ENCODE results near the gene DSCAM.

DNA sequence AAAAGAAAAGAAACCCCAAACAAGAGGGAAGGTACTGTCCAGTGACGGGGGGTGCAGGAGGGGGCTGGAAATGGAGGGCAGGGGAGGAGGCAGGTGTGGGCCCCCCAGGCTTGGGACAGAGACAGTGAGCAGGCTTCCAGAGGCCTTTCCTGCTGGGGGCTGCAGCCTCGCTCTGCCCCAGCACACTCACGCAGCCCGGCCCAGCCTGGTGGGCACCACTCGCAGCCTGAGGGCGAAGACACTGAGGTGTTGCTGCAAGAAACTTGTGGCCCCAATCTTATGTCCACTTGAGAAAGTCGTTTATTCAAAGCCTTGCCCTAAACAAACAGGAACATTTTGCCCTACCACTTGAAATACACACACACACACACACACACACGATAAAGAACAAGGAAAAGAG, 705.3 kb downstream of the DSCAM start:
- TF ChIP-seq, protein P1, sequence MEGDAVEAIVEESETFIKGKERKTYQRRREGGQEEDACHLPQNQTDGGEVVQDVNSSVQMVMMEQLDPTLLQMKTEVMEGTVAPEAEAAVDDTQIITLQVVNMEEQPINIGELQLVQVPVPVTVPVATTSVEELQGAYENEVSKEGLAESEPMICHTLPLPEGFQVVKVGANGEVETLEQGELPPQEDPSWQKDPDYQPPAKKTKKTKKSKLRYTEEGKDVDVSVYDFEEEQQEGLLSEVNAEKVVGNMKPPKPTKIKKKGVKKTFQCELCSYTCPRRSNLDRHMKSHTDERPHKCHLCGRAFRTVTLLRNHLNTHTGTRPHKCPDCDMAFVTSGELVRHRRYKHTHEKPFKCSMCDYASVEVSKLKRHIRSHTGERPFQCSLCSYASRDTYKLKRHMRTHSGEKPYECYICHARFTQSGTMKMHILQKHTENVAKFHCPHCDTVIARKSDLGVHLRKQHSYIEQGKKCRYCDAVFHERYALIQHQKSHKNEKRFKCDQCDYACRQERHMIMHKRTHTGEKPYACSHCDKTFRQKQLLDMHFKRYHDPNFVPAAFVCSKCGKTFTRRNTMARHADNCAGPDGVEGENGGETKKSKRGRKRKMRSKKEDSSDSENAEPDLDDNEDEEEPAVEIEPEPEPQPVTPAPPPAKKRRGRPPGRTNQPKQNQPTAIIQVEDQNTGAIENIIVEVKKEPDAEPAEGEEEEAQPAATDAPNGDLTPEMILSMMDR (conservative IDR thresholded peaks at IDR 0.05; ENCODE audit: low read depth in 2 of 2), result no peak
- TF ChIP-seq, protein P2, sequence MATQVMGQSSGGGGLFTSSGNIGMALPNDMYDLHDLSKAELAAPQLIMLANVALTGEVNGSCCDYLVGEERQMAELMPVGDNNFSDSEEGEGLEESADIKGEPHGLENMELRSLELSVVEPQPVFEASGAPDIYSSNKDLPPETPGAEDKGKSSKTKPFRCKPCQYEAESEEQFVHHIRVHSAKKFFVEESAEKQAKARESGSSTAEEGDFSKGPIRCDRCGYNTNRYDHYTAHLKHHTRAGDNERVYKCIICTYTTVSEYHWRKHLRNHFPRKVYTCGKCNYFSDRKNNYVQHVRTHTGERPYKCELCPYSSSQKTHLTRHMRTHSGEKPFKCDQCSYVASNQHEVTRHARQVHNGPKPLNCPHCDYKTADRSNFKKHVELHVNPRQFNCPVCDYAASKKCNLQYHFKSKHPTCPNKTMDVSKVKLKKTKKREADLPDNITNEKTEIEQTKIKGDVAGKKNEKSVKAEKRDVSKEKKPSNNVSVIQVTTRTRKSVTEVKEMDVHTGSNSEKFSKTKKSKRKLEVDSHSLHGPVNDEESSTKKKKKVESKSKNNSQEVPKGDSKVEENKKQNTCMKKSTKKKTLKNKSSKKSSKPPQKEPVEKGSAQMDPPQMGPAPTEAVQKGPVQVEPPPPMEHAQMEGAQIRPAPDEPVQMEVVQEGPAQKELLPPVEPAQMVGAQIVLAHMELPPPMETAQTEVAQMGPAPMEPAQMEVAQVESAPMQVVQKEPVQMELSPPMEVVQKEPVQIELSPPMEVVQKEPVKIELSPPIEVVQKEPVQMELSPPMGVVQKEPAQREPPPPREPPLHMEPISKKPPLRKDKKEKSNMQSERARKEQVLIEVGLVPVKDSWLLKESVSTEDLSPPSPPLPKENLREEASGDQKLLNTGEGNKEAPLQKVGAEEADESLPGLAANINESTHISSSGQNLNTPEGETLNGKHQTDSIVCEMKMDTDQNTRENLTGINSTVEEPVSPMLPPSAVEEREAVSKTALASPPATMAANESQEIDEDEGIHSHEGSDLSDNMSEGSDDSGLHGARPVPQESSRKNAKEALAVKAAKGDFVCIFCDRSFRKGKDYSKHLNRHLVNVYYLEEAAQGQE (IDR thresholded peaks at IDR 0.05; ENCODE audit: unreplicated experiment), result no peak
- TF ChIP-seq POLR2AphosphoS5 (IDR thresholded peaks at IDR 0.05; ENCODE audit: low read depth) (no peak), EZH2phosphoT487 (IDR thresholded peaks at IDR 0.05; ENCODE audit: unreplicated experiment) (no peak), EZH2 (IDR thresholded peaks at IDR 0.05; ENCODE audit: low read depth, unreplicated experiment) (no peak), ZNF114 (CRISPR knock-in tag; IDR thresholded peaks at IDR 0.05) (no peak), ZNF331 (CRISPR knock-in tag; IDR thresholded peaks at IDR 0.05; ENCODE audit: low read depth) (no peak), STAT1 (IDR thresholded peaks at IDR 0.05; ENCODE audit: unreplicated experiment) (no peak), NANOG (IDR thresholded peaks at IDR 0.05; ENCODE audit: borderline replicate concordance) (no peak), CREB1 (CRISPR knock-in tag; IDR thresholded peaks at IDR 0.05; ENCODE audit: low read depth) (no peak)
- TF ChIP-seq, protein P3, sequence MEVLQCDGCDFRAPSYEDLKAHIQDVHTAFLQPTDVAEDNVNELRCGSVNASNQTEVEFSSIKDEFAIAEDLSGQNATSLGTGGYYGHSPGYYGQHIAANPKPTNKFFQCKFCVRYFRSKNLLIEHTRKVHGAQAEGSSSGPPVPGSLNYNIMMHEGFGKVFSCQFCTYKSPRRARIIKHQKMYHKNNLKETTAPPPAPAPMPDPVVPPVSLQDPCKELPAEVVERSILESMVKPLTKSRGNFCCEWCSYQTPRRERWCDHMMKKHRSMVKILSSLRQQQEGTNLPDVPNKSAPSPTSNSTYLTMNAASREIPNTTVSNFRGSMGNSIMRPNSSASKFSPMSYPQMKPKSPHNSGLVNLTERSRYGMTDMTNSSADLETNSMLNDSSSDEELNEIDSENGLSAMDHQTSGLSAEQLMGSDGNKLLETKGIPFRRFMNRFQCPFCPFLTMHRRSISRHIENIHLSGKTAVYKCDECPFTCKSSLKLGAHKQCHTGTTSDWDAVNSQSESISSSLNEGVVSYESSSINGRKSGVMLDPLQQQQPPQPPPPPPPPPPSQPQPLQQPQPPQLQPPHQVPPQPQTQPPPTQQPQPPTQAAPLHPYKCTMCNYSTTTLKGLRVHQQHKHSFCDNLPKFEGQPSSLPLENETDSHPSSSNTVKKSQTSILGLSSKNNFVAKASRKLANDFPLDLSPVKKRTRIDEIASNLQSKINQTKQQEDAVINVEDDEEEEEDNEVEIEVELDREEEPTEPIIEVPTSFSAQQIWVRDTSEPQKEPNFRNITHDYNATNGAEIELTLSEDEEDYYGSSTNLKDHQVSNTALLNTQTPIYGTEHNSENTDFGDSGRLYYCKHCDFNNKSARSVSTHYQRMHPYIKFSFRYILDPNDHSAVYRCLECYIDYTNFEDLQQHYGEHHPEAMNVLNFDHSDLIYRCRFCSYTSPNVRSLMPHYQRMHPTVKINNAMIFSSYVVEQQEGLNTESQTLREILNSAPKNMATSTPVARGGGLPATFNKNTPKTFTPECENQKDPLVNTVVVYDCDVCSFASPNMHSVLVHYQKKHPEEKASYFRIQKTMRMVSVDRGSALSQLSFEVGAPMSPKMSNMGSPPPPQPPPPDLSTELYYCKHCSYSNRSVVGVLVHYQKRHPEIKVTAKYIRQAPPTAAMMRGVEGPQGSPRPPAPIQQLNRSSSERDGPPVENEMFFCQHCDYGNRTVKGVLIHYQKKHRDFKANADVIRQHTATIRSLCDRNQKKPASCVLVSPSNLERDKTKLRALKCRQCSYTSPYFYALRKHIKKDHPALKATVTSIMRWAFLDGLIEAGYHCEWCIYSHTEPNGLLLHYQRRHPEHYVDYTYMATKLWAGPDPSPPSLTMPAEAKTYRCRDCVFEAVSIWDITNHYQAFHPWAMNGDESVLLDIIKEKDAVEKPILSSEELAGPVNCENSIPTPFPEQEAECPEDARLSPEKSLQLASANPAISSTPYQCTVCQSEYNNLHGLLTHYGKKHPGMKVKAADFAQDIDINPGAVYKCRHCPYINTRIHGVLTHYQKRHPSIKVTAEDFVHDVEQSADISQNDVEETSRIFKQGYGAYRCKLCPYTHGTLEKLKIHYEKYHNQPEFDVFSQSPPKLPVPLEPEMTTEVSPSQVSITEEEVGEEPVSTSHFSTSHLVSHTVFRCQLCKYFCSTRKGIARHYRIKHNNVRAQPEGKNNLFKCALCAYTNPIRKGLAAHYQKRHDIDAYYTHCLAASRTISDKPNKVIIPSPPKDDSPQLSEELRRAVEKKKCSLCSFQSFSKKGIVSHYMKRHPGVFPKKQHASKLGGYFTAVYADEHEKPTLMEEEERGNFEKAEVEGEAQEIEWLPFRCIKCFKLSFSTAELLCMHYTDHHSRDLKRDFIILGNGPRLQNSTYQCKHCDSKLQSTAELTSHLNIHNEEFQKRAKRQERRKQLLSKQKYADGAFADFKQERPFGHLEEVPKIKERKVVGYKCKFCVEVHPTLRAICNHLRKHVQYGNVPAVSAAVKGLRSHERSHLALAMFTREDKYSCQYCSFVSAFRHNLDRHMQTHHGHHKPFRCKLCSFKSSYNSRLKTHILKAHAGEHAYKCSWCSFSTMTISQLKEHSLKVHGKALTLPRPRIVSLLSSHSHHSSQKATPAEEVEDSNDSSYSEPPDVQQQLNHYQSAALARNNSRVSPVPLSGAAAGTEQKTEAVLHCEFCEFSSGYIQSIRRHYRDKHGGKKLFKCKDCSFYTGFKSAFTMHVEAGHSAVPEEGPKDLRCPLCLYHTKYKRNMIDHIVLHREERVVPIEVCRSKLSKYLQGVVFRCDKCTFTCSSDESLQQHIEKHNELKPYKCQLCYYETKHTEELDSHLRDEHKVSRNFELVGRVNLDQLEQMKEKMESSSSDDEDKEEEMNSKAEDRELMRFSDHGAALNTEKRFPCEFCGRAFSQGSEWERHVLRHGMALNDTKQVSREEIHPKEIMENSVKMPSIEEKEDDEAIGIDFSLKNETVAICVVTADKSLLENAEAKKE (CRISPR knock-in tag; IDR thresholded peaks at IDR 0.05), result no peak

All from GM23338 (cell line).